GM13977 (cell line): ENCODE results near the gene ERG.

Source experiments
- DNase-seq: peaks from one replicate; pipeline ENCODE4 v3.0.0; 2012; ENCODE audit warnings: low spot score
- in situ Hi-C: fragments of 300-500 bp; cut with MboI; formaldehyde crosslinking; loops from one replicate; pipeline ENCODE4 v1.12.0; 2022; ENCODE audit warnings: low sequenced_read_pairs, low pct_unique_long_range_greater_than_20kb, mixed read lengths, inconsistent platforms; ENCODE audit not compliant: unreplicated experiment
- TF ChIP-seq, protein P1 (sequence below): IDR thresholded peaks from 2 replicates; pipeline ENCODE4 v1.5.1; 2012; ENCODE audit warnings: mild to moderate bottlenecking, control low read depth; ENCODE audit not compliant: insufficient read depth; ENCODE audit errors: extremely low read depth, missing control alignments

Gene ERG

DNA sequence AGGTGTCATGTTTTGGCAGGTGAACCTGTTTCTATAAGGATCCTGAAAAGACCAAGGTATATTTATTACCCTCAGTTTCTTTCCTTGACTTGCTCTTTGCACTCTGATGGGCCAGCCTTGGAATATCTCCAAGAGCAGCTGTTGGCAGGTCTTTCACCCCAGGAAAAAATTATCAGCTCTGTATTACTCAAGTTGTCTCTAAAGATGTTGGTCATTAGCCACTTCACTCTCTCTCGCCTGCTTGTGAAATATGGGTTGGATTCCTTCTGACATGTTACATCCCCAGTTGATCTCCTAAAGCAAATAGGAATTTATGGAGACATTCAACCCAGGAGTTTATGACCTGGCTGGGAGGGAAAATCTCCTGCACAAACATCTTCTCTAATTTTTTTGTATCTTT, 155.5 kb downstream of the ERG start:
- TF ChIP-seq, protein P1, sequence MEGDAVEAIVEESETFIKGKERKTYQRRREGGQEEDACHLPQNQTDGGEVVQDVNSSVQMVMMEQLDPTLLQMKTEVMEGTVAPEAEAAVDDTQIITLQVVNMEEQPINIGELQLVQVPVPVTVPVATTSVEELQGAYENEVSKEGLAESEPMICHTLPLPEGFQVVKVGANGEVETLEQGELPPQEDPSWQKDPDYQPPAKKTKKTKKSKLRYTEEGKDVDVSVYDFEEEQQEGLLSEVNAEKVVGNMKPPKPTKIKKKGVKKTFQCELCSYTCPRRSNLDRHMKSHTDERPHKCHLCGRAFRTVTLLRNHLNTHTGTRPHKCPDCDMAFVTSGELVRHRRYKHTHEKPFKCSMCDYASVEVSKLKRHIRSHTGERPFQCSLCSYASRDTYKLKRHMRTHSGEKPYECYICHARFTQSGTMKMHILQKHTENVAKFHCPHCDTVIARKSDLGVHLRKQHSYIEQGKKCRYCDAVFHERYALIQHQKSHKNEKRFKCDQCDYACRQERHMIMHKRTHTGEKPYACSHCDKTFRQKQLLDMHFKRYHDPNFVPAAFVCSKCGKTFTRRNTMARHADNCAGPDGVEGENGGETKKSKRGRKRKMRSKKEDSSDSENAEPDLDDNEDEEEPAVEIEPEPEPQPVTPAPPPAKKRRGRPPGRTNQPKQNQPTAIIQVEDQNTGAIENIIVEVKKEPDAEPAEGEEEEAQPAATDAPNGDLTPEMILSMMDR, result no peak
- in situ Hi-C loops, result no loop called here

DNA sequence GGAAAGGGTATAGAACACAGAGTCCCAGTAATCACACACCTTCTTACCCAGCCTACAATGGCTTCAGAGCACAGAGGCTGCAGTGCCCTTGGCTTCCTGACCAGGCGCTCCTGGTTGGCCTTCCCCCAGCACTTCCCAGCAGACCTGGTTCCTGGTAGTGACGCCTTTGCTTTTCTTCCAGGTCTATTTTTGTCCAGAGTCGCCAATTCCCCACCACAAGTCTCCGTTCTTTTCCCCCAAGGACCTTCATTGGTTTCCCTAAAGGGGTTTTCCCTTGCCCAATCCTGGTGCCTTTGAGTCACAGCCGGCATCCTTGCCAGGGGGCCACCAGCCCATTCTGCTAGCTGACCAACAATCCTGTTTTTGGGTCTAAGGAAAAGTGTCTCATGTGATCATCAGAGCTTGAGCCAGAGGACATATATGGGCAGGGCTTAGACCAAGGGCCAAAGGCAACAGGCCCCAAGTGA, 156.7 kb downstream of the ERG start:
- in situ Hi-C loops, result no loop called here
- TF ChIP-seq, protein P1, result no peak
- no peak for DNase-seq

More for the DNA sequence above, 155.5 kb downstream of the ERG start:
- DNase-seq, result no peak

DNA sequence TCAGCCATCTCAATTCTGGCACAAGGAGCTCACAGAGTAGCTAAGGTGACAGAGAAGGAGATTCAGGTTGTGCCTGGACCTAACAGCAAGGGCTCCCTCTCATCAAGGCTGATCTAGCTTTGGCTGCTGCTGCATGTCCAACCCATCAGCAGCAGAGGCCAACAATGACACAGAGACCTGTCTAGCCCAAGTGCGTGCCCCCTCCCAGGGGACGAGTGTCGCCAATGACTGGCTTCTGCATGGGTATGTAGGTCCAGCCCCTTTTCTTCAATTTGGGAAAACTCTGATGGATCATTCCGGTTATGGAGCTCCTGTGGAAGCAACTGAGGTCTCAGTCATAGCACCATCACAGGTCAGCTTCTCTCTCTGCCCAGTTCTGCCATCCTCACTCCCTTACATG, 158.1 kb downstream of the ERG start:
- DNase-seq, result no peak
- TF ChIP-seq, protein P1, result no peak
- in situ Hi-C loops, result no loop called here

DNA sequence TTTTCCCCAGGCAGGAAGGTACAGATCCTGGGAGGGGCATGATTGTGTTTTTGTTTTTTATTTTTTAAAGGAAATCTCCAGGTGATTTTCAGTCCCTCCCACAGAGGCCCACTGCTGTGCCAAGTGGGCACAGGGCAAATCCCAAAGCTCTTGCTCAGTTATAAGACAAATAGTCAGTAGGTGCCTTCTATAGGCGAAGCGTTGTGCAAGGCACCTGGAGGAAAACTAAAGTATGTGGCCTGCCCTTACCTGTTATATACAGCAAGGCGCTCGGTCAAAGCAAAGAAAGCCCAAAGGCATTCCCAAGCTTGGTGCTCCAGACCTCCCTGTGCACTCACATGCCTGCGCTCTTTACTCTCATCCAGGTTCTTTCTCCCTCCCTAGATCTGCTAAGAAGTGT, 160.5 kb downstream of the ERG start:
- in situ Hi-C loops, result no loop called here
- TF ChIP-seq, protein P1, result no peak
- no peak for DNase-seq

DNA sequence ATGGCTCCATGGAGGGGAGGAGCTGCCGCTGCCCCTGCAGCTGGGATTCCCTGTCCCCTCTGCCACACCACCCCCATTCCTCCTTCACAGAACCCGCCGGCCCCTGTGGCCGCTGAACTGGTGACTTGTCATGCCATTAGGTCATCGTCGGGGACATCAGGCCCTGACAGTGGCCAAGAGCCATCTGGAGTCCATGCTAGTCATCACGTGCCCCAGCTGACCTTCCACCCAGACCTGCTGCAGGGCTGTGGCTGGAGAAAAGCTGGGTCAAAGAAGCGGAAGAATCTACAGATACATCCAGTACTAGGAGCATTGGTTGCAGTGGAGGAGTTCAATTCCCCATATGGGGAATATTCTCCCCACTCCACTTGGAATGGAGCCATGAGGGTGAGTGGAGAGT, 163.4 kb downstream of the ERG start:
- in situ Hi-C loops, result no loop called here
- TF ChIP-seq, protein P1, result no peak
- DNase-seq, result no peak

DNA sequence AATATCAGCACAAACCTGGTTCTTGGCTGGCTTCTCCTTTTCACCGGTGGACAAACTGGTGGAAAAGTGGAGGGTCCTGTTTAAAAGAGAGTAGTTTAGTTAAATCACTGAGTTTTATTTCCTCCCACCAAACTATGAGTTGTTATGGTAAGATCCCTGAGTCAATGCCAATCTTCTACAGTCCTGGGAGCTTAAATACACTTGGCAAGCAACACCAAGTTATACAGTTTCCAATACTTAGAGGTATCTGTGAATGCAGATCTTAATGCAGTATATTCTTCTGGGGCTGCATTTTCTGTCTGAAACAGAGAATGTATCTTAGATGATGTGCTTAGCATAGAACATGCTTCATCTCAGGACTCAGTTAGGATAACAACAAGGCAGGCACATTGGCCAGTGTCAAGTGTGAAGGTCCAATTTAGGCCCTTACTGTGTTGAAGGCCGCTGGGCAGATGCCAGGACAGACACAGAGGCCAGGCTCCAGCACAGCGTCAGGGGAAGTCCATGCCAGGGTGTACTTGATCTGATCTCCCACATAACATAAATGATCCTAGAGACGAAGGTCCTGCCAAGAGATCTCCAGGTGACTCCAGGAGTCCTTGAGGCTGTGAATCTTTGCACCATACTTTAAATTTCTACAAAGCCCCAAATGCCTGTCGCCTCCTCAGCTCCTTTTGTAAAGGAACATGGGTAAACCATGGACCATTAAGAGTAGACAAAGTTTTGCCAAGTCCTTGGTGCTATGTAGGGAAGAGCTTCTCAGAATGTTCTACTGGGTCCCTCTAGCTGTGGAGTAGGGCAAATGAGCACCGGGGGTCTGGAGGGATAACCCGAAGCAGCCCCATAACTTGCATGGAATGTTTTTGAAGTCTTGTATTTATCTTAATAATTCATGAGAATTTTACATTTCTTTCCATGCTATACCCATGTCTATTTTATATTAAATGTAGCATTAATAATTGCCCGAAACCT, 164.7 kb downstream of the ERG start:
- DNase-seq, result peak; percentile 30
- TF ChIP-seq, protein P1, result peak; percentile 42
- in situ Hi-C loops, result no loop called here
